H1 (cell line): ENCODE data around the gene RPUSD3. TPM values are rescaled to one million over a fixed set of nuclear protein-coding genes. Genes with fewer than 3 reads are reported as not detected.

ENCODE experiments used
- BACH1 ChIP-seq: IDR thresholded peaks from 2 replicates; pipeline ENCODE4 v1.6.1; 2012; ENCODE audit warnings: low read length, improper control_type of control experiment
- CEBPB ChIP-seq: IDR thresholded peaks from 2 replicates; pipeline ENCODE4 v1.6.1; 2012; ENCODE audit warnings: low read depth, low read length
- YY1 ChIP-seq: IDR thresholded peaks from 2 replicates; pipeline ENCODE4 v1.6.1; 2011; ENCODE audit warnings: low read depth, mild to moderate bottlenecking, low read length
- polyA plus RNA-seq, 7 experiments: library from polyadenylated mRNA; depleted of rRNA in 3 of 7; stranded (reverse) in 5 of 7; unstranded in 2 of 7; fragments of >200 nt in 5 of 7; fragments of 200-250 nt in 2 of 7; gene quantifications; 1 replicate in 5 of 7; 2 replicates in 1 of 7; 4 replicates in 1 of 7; pipeline versions ENCODE4 v1.2.1 to v1.2.3, GENCODE V29; 2011 to 2013; ENCODE audit warnings: missing spikeins in 2 of 7, mixed read lengths in 2 of 7
- total RNA-seq: library from RNA; stranded (reverse); fragmentation: NEBNext Ultra II Directional; extraction: Animal tissue kit (Norgen Biotek cat#: 25700); gene quantifications from 2 replicates; pipeline ENCODE4 v1.2.1, GENCODE V29; 2021
- TF ChIP-seq, protein P1 (sequence below): fragments of 300-600 bp; sonication (generic); IDR thresholded peaks from 2 replicates; pipeline ENCODE4 v1.7.1; 2012; ENCODE audit warnings: low read length, moderate library complexity, mild to moderate bottlenecking, inconsistent platforms; ENCODE audit not compliant: insufficient replicate concordance

RPUSD3 gene
- total and polyA plus RNA-seq, 2 of the 8 experiments (the other 6 are each of a cell fraction or from before 2014, with no cell fraction given): 68.4 to 154 TPM

DNA sequence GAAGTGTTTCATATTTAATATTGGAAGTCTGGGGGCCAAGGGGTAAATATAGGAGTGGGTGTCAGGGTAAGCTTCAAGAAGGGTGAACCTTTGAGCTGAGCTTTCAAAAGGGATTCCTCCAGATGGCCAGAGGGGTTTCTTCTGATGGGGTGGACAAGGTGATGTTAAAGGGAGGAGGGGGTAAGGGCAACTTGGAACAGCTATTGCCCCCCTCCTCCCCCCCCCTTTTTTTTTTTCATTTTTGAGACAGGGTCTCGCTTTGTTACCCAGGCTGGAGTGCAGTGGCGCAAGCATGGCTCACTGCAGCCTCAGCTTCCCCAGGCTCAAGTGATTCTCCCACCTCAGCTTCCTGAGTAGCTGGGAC is 35.8 kb downstream of the RPUSD3 start (continued):
- TF ChIP-seq, protein P1, sequence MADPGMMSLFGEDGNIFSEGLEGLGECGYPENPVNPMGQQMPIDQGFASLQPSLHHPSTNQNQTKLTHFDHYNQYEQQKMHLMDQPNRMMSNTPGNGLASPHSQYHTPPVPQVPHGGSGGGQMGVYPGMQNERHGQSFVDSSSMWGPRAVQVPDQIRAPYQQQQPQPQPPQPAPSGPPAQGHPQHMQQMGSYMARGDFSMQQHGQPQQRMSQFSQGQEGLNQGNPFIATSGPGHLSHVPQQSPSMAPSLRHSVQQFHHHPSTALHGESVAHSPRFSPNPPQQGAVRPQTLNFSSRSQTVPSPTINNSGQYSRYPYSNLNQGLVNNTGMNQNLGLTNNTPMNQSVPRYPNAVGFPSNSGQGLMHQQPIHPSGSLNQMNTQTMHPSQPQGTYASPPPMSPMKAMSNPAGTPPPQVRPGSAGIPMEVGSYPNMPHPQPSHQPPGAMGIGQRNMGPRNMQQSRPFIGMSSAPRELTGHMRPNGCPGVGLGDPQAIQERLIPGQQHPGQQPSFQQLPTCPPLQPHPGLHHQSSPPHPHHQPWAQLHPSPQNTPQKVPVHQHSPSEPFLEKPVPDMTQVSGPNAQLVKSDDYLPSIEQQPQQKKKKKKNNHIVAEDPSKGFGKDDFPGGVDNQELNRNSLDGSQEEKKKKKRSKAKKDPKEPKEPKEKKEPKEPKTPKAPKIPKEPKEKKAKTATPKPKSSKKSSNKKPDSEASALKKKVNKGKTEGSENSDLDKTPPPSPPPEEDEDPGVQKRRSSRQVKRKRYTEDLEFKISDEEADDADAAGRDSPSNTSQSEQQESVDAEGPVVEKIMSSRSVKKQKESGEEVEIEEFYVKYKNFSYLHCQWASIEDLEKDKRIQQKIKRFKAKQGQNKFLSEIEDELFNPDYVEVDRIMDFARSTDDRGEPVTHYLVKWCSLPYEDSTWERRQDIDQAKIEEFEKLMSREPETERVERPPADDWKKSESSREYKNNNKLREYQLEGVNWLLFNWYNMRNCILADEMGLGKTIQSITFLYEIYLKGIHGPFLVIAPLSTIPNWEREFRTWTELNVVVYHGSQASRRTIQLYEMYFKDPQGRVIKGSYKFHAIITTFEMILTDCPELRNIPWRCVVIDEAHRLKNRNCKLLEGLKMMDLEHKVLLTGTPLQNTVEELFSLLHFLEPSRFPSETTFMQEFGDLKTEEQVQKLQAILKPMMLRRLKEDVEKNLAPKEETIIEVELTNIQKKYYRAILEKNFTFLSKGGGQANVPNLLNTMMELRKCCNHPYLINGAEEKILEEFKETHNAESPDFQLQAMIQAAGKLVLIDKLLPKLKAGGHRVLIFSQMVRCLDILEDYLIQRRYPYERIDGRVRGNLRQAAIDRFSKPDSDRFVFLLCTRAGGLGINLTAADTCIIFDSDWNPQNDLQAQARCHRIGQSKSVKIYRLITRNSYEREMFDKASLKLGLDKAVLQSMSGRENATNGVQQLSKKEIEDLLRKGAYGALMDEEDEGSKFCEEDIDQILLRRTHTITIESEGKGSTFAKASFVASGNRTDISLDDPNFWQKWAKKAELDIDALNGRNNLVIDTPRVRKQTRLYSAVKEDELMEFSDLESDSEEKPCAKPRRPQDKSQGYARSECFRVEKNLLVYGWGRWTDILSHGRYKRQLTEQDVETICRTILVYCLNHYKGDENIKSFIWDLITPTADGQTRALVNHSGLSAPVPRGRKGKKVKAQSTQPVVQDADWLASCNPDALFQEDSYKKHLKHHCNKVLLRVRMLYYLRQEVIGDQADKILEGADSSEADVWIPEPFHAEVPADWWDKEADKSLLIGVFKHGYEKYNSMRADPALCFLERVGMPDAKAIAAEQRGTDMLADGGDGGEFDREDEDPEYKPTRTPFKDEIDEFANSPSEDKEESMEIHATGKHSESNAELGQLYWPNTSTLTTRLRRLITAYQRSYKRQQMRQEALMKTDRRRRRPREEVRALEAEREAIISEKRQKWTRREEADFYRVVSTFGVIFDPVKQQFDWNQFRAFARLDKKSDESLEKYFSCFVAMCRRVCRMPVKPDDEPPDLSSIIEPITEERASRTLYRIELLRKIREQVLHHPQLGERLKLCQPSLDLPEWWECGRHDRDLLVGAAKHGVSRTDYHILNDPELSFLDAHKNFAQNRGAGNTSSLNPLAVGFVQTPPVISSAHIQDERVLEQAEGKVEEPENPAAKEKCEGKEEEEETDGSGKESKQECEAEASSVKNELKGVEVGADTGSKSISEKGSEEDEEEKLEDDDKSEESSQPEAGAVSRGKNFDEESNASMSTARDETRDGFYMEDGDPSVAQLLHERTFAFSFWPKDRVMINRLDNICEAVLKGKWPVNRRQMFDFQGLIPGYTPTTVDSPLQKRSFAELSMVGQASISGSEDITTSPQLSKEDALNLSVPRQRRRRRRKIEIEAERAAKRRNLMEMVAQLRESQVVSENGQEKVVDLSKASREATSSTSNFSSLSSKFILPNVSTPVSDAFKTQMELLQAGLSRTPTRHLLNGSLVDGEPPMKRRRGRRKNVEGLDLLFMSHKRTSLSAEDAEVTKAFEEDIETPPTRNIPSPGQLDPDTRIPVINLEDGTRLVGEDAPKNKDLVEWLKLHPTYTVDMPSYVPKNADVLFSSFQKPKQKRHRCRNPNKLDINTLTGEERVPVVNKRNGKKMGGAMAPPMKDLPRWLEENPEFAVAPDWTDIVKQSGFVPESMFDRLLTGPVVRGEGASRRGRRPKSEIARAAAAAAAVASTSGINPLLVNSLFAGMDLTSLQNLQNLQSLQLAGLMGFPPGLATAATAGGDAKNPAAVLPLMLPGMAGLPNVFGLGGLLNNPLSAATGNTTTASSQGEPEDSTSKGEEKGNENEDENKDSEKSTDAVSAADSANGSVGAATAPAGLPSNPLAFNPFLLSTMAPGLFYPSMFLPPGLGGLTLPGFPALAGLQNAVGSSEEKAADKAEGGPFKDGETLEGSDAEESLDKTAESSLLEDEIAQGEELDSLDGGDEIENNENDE: no peak
- TF ChIP-seq CEBPB: no peak
- no peak for TF ChIP-seq BACH1
- no peak for TF ChIP-seq YY1
- TF ChIP-seq, all 59 proteins: peak for 0
